Measurements from ENCODE around the gene C3orf20.

Gene C3orf20

DNA sequence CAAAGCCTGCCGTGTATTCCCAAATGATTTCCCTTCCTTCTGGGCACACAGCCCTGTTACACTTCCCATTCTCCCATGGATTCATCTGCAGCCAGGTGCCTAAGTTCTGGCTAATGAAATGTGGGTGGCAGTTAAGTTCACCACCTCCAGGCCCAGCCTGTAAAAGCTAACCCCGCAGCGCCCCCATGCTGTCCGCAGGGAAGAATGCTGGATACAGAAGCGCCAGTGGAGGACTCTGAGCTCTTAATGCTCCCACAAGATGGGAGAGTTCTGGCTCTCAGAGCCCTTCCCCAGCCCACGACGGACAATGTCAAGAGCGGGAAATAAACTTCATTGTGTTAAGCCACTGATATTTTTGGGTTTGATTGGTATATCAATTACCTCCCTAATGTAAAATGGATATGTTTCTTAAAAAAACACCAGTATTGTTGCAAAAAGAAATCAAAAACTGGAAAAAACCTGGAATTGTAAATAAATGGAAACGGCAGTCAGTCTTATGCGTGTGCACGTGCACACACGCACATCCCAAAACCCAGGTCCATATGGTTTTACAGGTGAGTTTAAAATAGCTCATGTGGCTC, 106.1 kb downstream of the C3orf20 start:
- DNase-seq = peak; percentile 10

DNA sequence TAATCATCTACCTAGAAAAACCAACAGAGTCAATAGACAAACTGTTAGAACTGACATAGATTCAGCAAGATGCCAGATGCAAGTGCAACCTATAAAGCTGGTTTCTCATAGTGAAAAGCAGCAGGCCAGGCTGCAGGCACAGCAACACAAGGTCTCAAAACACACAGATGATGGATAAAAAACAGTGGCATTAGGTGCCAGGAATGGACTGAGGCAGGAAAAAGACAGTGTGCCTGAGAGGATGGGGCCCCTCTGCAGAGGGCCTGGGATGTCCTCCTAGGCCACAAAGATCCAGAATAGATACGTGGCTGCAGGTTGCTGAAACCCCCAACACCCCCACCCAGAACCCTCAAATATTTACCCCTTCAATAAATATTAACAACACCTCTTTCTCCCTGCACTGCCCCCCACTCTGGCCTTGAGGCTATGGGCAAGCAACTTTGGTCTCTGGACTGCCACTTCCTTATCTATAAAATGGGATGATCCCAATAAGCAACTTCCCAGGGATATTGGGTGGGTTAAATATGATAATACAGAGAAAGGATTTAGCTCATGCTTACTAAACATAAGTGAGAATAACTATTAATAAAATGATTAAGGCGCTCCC, 108.6 kb downstream of the C3orf20 start:
- DNase-seq = no peak

DNA sequence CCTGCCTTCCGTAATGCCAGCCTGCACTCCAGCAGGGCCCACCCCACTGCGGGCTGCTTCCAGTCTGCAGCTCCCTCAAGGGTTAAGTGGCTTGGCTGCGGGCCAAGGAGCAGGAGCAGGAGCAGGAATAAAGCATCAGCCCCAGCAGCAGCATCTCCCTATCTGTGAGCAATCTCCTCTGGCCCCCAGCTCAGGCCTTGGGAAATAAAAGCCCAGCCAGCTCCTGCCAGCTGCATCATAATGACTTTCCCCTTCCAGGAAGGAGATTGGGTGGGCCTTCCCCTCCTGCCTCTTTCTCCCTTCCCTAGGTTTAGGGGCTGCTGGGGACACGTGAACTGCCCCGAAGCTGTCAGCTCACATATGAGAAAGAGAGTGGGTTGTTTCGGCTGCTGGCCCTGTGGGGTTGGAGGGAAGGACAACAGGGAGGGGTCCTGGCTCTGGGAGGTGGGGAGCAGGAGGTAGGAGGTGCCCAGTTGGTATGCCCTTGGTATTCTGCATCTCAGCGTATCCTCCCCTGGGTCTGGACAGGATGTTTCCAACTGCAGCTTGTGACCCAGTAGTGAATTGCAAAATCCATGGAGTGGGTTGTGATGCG, 109.2 kb downstream of the C3orf20 start:
- no peak for DNase-seq

DNA sequence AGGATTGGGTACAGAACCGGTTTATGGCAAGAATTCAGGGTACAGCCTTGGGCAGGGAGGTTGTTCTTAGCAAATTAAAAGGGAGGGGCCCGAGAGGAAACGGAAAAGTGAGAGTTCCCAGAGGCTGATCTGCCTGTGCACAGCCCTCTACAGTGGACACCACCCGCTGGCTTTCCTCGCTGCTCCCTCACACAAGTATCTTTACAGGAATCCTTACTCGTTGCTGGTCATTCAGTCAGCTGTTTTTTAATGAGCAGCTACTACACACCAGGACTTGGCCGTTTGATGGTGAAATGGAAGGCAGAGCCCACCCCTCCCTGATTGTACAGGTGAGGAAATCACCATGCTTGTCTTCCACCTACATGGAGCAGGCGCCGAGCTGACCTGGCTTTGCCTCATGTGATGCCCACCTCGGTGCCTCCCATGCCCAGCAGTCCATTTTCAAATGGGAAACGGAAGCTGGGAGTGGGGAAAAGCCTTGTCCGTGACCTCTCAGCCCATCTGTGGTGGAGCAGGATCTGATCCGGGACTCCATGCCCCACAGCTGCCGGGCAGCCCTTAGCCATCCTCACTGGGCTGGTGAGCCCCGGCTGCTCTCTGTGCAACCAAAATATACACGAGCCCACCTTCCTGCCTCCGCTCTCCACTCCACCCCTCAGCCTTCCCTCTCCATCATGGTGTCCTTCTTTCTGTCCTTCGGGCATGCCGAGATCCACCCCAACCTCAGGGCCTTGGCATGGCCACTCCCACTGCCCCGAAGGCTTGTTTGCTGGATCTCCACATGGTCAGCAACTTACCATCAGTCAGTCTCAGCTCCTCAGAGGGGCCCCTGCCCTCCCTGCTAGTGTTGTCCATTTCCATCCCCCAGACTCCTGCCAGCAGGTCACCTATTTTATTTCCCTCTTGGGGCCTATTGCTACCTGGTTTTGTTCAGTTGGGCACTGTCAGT, 110.5 kb downstream of the C3orf20 start:
- no peak for DNase-seq

DNA sequence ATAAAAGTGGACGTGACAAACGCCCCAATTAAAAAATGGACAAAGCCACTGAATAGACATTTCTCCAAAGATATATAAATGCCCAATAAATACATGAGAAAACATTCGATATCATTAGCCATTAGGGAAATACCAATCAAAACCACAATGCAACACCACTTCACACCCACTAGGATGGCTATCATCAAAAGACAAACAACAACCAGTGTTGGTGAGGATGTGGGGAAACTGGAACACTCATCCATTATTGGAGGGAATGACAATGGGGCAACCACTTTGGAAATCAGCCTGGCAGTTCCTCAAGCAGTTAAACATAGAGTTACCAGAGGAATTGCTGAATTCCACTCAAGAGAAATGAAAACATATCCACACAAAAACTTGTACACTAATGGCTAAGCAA, 111.4 kb downstream of the C3orf20 start:
- no peak for DNase-seq

DNA sequence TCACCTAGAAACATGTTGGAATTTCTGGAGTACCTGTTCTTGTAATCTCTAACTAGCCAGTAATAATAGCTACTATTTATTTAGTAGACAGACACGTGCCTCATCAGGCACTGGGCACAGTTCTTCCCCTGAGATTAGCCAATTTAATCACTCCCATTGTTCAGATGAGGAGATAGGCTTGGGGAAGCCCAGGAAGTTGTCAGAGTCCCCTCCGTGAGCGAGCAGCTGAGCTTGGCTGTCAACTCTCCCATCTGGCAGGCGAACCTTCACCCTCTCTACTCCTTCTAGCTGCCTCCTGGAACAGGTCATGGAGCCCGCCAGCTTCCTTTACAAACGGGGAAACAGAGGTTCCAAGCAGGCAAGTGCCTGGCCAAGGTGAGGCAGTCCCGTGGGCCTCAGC, 112.7 kb downstream of the C3orf20 start:
- no peak for DNase-seq

DNA sequence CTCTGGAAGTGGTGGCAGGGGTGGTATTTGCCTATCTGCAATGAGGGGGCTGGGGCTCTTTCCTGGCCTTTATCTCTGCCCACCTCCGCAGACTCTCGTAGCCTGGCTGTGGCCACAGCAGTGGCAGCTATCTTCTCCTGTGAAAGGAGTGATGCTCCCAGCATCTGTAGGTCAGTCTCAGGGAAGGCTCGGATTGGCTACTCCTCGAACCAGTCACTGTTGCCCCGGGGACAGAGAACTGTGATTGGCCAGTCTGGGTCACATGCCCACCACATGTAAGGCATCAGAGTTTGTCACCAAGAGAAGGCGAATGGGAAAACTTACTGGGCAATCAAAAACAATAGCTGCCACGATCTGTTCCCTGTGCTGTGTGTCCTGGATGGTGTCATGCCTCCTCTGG, 113.7 kb downstream of the C3orf20 start:
- DNase-seq = no peak

DNA sequence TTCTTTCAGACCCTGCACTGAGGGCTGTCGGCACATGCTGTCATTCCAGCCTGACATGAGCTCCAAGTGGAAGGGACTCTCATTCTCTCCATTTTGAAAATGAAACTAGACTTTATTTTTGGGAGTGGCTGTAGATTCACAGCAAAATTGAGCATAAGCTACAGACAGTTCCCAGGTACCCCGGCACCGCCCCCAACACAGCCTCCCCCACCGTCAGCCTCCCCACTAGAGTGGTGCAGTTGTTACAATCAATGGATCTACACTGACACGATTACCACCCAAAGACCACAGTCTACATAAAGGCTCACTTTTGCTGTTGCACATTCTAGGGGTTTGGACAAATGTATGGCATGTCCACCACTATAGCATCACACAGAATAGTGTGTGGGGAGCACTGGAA, 114.3 kb downstream of the C3orf20 start:
- no peak for DNase-seq

DNA sequence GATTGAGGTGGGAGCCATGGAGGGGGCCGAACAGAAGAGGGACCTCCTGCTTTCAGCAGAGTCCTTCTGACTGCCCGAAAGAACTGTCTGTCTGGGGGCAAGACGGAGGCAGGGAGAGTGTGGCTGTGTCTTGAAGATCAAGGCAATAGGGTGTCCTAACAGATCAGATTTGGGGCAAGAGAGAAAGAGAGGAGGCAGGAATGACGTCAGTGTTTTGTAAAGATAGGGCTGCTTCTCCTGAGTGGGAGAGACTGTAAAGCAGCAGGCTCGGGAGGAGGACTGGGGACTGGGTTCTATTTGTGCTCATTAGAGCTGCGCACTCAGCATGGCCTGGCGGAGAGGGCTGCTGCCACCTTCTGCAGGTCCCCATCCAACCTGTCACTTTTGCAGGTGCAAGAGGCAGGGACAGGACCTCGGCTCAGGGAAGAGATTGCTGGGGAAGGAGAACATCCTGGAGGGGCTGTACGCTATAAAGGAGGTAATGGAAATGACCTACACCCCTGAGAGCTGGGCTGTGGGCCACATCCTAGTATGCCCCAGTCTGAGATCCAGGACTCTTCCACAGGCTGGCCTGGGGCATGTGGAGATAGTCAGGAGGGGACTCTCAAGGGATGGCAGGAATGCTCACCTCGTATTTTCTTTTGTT, 114.8 kb downstream of the C3orf20 start:
- DNase-seq = no peak

DNA sequence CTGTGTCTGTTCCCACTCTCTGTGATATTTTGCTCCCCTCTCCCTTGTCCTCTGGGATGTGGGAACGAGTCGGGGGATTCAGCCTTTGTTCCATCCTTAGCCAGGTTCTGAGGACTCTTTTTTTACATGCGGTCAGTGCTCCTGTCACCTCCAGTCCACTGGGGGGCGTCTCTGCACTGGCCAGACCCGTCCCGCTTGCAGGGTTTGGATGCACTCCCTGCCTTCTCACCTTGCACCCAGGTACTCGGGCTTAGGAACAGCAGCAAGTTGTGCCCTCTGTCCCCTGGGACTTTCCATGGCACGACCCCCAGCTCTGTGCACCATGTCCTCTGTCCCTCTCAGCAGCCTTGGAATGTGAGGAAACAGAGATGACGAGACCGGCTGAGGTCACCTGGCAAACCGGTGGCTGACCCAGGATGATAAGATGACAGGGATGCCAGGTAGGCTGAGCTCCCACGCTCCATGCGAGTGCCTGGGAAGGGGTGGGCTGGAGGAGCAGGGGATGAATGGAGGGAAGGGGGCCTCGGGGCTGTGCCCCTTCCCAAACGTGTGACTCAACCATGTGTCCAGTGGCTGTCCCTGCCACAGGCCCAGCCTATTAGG, 116.5 kb downstream of the C3orf20 start:
- DNase-seq = peak; percentile 77

DNA sequence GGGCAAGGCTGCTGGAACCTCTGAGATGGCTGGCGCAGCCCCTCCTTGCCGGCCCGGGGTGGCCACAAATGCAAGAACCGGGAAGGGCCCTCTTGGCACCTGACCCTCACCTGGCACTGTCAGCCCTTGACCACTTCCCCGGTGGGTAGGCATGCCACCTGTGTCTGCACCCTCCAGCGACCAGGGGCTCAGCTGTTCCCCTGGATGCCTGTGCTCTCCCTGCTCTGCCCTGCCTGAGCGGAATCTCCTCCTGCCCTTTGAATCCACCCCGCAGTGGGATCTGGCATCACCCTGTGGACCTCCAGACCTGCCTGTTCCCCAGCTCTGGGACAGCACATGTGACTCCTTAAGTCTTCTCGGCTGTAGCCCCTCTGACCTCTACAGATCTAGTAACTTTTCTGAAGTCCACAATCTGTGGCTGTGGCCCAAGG, 117.8 kb downstream of the C3orf20 start:
- DNase-seq = no peak

DNA sequence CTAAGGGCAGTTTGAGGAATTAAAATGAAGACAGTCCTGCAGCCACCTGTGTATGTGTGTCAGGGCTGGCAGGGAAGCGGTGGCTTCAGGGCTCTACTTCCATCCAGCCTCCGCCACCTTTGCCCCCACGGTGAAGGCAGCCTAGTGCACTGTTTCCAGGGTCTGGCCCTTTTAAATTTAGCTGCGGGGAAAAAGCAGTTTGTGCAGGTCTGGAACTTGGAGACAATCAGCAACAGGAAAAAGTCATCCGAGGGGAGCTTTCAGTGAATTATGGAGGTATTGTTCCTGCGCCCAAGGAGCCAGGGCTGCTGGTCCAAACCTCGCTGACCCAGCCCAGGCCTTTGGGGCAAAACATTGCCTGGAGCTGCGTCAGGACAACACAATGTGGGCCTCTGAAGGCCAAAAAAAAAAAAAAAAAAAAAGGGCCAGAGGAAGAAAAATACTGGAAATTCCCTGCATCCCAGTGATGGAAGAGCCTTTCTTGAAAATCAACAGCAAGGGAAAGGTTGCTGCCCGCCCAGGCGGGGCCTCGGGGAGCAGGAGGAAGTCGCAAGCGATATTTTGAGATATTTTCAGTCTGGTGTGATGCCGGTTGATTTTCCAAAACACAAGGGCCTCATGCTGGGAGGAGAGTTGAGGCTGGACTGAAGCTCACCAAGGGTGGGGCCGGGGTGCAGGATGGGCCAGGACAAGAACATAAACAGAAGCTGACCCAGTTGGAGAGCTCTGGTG, 118.4 kb downstream of the C3orf20 start:
- no peak for DNase-seq

DNA sequence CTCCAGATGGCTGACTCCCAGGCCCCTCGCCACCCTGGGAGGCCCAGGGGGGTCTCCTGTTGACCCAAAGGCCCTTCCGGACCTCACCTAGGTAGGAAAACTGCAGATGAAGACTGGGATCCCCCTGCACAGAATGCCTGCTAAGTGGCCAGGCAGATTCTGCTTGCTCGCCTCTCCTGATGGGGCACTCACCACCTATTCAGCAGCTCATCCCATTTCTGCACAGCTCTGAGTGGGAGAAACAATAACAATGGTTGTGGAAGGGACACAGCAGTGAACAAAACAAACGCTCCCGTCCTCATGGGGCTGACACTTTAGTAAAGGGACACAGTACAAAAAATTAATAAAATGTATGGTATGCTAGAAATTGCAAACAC, 118.9 kb downstream of the C3orf20 start:
- no peak for DNase-seq

DNA sequence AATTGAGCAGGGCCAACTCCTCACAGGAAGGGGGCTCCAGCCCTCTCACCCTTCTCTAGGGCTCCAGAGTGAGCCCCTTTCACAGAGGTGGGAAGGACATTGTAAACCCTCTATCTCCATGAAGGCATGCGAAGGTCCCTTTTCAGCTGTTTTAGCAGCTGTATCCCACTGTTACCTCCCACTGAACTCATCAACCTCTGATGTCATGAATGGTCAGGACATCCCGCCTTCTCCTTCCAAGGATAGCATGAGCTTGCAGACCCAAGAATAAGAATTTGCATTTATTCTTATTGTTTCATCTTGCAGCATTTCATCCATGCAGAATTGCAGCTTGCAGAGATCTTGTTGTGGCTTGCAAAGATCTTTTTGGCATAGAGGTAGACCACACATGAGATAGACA, 119.5 kb downstream of the C3orf20 start:
- DNase-seq = no peak

DNA sequence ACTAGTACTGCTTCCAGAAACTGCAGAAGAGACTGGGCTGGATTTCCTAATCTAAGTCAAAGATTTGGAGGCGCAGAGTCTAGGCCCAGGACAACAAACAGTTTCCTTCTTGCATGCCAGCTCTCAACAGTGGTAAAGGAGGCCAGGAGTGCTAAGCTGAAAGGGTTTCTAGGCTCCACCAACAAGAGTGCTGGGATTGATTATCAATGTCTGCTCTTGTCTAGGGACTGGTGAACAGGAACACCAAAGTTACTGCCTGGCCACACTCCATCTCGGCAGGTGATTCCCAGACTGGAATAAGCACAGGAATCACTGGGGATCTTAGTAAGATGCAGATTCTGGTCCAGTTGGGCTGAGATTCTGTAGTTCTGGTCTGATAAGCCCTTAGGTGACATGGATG, 121.1 kb downstream of the C3orf20 start:
- DNase-seq = no peak

DNA sequence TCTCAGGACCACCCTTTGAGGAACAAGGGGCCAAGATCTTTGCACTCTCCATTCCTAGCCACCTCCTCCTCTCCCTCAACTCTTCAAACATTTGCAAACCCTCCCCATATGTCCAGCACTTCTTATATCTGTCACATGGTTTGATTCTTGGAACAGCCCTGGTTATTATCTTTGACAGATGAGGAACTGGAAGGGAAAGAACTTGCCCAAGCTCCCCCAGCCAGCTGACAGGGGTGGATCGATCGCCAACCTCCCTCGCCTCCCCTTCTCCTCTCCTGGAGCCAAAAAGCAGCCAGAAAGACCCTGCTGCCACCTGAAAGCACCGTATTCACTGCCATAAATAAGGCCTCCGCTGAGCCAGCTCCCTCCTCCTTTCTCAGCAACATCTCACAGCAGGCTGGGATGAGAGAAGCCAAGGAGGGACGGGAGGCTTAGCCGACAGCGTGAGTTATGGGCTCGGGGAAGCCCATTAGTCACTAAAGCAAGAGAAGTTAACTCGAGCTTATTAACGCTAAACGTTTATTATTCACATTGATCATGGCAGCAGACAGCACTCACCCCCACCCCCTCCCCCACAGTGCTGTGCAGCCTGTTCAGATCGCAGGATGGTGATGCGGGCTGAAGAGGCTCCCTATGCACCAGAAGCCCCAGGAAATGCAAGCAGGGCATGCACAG, 121.6 kb downstream of the C3orf20 start:
- no peak for DNase-seq

DNA sequence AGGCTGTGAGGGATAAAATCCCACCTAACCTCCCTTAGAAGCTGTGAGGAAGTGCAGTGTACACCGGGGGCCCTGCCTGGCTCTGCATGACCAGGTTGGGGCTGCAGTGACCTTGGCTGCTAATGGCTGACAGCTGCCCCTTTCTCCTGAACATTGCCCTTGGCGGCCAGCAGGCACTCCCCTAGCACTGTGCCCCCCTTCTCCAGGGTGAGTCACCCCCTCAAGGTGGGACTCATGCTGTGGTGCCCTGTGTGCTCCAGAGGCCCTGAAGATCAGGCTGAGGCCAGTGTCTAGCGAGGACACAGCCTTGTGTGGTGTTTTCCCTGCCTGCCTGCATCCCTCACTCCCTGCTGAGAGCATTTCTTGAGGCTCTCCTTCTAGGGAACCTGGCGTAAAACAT, 122.8 kb downstream of the C3orf20 start:
- DNase-seq = no peak

DNA sequence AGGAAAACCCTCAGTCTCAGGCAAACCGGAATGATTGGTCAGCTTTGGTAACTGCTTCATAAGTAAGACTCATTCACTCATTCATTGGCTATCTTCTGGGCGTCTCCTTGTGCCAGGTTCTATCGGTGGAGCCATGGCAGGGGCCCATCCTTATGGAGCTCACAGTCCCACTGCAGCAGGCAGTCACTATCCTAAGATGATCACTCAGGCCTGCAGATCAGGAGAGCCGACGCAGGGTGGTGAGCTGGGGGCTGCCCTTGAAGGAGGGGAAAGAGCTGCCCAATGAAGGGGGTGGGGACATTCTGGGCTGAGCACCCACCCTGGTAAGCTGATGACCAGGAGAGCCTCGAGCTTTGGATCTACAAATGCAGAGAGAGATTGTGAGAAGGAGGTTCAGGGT, 123.3 kb downstream of the C3orf20 start:
- DNase-seq = no peak

DNA sequence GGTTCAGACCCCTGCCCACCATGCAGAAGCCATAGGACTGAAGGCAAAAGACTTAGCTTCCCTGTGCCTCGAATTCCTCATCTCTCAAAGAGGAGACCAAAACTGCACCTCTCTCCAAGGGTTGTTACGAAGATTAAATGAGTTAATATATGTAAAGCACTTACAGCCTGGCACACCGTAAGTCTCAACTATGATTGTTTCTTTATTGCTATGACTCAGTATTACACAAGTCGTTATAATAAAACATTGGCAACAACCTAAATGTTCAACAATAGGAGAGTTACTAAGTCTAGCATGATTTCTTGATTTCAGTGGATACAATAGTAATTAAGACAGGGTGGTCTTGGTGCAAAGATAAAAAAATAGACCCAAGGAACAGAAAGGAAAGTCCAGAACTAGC, 124.2 kb downstream of the C3orf20 start:
- DNase-seq = no peak

DNA sequence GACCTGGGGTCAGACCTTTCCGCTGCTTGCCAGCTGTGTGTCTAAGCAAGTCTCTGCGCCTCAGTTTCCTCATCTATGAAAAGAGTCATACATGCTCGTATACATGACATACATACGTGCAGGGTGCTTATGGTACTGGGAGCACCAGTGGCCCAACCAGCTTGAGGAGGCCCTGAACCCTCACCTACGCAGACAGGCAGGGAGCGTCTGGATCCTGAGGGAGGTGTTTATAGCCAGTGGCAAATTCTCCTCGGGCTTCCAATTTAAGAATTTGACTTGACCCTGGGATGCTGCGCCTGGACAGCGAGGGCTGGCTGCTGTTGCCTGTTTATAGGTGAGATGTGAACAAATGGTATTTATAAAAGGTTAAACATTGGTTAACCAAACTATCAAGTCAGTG, 126.1 kb downstream of the C3orf20 start:
- DNase-seq = no peak

DNA sequence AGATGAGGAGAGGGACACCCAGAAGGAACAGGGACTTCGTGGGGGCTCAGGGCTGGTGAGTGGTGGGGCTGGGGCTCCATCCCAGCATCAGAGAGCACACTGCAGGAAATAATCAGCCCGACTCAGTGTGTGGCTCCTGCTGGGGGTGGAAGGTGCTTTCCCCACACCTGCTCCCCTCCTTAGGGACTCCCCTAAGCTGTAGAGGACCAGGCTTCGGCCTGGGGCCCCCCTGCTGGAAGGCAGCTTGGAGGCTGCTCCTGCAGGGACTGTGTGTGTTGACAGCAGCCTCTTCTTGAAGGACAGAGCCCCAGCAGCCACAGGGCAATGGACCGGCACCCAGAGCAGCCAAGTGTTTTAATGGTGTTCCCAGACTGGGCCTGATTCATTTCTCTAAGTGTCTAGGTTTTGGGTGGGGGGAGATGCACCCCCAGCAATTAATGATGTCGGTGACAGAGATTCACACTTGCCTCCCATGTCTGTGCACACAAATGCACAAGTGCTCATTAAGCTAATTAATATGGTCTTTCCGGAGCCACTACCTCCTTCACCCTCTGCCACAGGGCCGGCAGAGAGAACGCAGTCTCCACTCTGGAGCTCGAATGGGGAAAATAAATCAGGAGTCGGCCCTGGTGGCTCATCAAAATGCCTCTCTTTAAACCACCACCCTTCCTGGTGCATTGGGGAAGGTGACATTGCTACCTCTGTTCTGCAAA, 126.9 kb downstream of the C3orf20 start:
- no peak for DNase-seq
